ENCODE measurements around the gene AKR1B15.

- TF ChIP-seq CTCF (optimal IDR thresholded peaks at IDR 0.05 in 1 of 3, IDR thresholded peaks at IDR 0.05 in 1 of 3, conservative IDR thresholded peaks at IDR 0.05 in 1 of 3; ENCODE audit: extremely low read depth in 1 of 3, insufficient read depth in 2 of 3, low read length in 3 of 3): no peak
- TF ChIP-seq EZH2 (IDR thresholded peaks at IDR 0.05; ENCODE audit: low read length): no peak
Measured at GRCh38 chr7:134557391-134557790, 8.5 kb downstream of the AKR1B15 start.

All from keratinocyte (primary cell).